K562 (cell line): ENCODE results near the gene THYN1. TPM values are rescaled to one million over a fixed set of nuclear protein-coding genes. Genes with fewer than 3 reads are reported as not detected.

Experiments
- ATAC-seq: fragments of 200-7000 bp; cut with Tn5 transposase; 3 replicates; pipeline ENCODE4 v1.9.1; 2020; ENCODE audit warnings: moderate library complexity
- BruUV-seq: library from RNA; stranded (reverse); fragments of 400-500 nt; replicated peaks from 2 replicates; lab custom pipeline; 2021; lab: Mats Ljungman, UMichigan
- CTCF ChIA-PET: fragments of 300-600 bp; formaldehyde crosslinking; extraction: SDS; loops from one replicate; lab custom pipeline; 2021; ENCODE audit warnings: low intra/inter-chr PET ratio; lab: Yijun Ruan, JAX
- POLR2A ChIA-PET: fragments of 300-600, 350-650 bp; sonication (Branson Sonifier 250); formaldehyde crosslinking; extraction: SDS; loops from one replicate; lab custom pipeline; 2021; ENCODE audit warnings: antibody characterized with exemption, inconsistent platforms; lab: Yijun Ruan, JAX
- DNase-seq, 4 experiments: peaks; one replicate each; pipeline versions ENCODE4 v3.0.0 to v3.0.0-alpha.2; 2011 to 2018; ENCODE audit warnings: low spot score in 3 of 4, mixed read lengths in 3 of 4; ENCODE audit errors: extremely low read depth in 1 of 4
- FAIRE-seq: peaks from 2 replicates; lab custom pipeline; 2011; peaks lifted over from hg19 to GRCh38; lab: Jason Lieb, UNC
- H2AFZ ChIP-seq: 2 replicates; pipeline ENCODE4 v1.6.0; 2011; ENCODE audit warnings: low read depth, low read length, control low read depth, inconsistent platforms
- H3K27ac ChIP-seq: fragments of 200-600 bp; 3 replicates; pipeline ENCODE4 v1.8.0; 2011; ENCODE audit warnings: low read depth, mild to moderate bottlenecking, control low read depth, inconsistent platforms, low read length, moderate library complexity, mixed read lengths; ENCODE audit errors: extremely low read depth
- H3K27me3 ChIP-seq, 2 experiments: fragments of 300-600 bp in 1 of 2; 2 replicates in 1 of 2; 3 replicates in 1 of 2; pipeline versions ENCODE4 v1.6.0 to v1.8.0; 2011; ENCODE audit warnings: inconsistent platforms in 2 of 2, low read length in 2 of 2, mild to moderate bottlenecking in 1 of 2, mixed read lengths in 1 of 2, moderate library complexity in 1 of 2; ENCODE audit not compliant: control insufficient read depth in 2 of 2, insufficient read depth in 2 of 2
- H3K36me3 ChIP-seq: fragments of 300-600 bp; 3 replicates; pipeline ENCODE4 v1.8.0; 2011; ENCODE audit warnings: mild to moderate bottlenecking, low read length, inconsistent platforms; ENCODE audit not compliant: control insufficient read depth, insufficient read depth
- H3K4me1 ChIP-seq, 2 experiments: fragments of 200-600 bp in 1 of 2; replicated peaks in 1 of 2; 2 replicates in 1 of 2; 3 replicates in 1 of 2; pipeline versions ENCODE4 v1.5.1 to v1.8.0; 2011; ENCODE audit warnings: inconsistent platforms in 2 of 2, low read length in 2 of 2, mild to moderate bottlenecking in 1 of 2, mixed read lengths in 1 of 2, moderate library complexity in 1 of 2; ENCODE audit not compliant: control insufficient read depth in 2 of 2, insufficient read depth in 2 of 2
- H3K4me2 ChIP-seq: 2 replicates; pipeline ENCODE4 v1.6.1; 2011; ENCODE audit warnings: low read length, control low read depth, inconsistent platforms, mixed read lengths; ENCODE audit not compliant: insufficient read depth
- H3K4me3 ChIP-seq: fragments of 200-600 bp; sonication (generic), shearing (Covaris generic); 2 replicates; pipeline ENCODE4 v1.5.1; 2016; ENCODE audit warnings: control low read depth, inconsistent platforms
- H3K79me2 ChIP-seq: fragments of 200-600 bp; 3 replicates; pipeline ENCODE4 v1.8.0; 2011; ENCODE audit warnings: low read length, inconsistent platforms; ENCODE audit not compliant: control insufficient read depth, insufficient read depth
- H3K9ac ChIP-seq, 2 experiments: 2 replicates each; pipeline versions ENCODE4 v1.6.0 to v1.6.1; 2011; ENCODE audit warnings: low read depth in 2 of 2, low read length in 2 of 2, control low read depth in 1 of 2, inconsistent platforms in 1 of 2, mild to moderate bottlenecking in 1 of 2, mixed read lengths in 1 of 2; ENCODE audit not compliant: insufficient read depth in 1 of 2
- H3K9me1 ChIP-seq: one replicate; pipeline ENCODE4 v1.6.0; 2011; ENCODE audit warnings: inconsistent platforms, mild to moderate bottlenecking, low read length, moderate library complexity; ENCODE audit not compliant: control insufficient read depth, insufficient read depth
- H3K9me3 ChIP-seq: replicated peaks from 2 replicates; pipeline ENCODE4 v1.5.1; 2011; ENCODE audit warnings: low read depth, low read length, inconsistent platforms; ENCODE audit not compliant: control insufficient read depth, insufficient read depth
- H4K20me1 ChIP-seq: replicated peaks from 2 replicates; pipeline ENCODE4 v1.6.1; 2011; ENCODE audit warnings: low read length, inconsistent platforms, mixed read lengths; ENCODE audit not compliant: control insufficient read depth, insufficient read depth
- ATF3 ChIP-seq, 2 experiments: fragments of 450-650 bp in 1 of 2; sonication (generic) in 1 of 2; formaldehyde crosslinking in 1 of 2; IDR thresholded peaks in 1 of 2; conservative IDR thresholded peaks in 1 of 2; 2 replicates each; pipeline versions ENCODE4 v1.6.1 to v1.8.1; 2016 to 2023; ENCODE audit warnings: mild to moderate bottlenecking in 2 of 2, moderate library complexity in 2 of 2, inconsistent platforms in 1 of 2, missing genetic modification reagents in 1 of 2
- BMI1 ChIP-seq: fragments of 150-350 bp; IDR thresholded peaks from 2 replicates; pipeline ENCODE4 v1.6.1; 2014; ENCODE audit warnings: low read length
- CTCF ChIP-seq, 3 experiments: IDR thresholded peaks in 2 of 3; conservative IDR thresholded peaks in 1 of 3; 2 replicates each; pipeline ENCODE4 v1.5.1; 2011 to 2012; ENCODE audit warnings: low read length in 3 of 3, mild to moderate bottlenecking in 3 of 3, control low read depth in 2 of 3, improper control_type of control experiment in 1 of 3, inconsistent platforms in 1 of 3, low read depth in 1 of 3, mixed read lengths in 1 of 3, moderate library complexity in 1 of 3; ENCODE audit not compliant: insufficient read depth in 2 of 3
- CXXC5 ChIP-seq: fragments of 250-450 bp; sonication (Bioruptor Pico); IDR thresholded peaks from 2 replicates; pipeline ENCODE4 v1.8.0; 2022; ENCODE audit warnings: inconsistent platforms, mild to moderate bottlenecking, moderate library complexity
- FOS ChIP-seq: IDR thresholded peaks from 3 replicates; pipeline ENCODE4 v1.6.1; 2011; ENCODE audit not compliant: insufficient read length; ENCODE audit errors: extremely low read depth
- FOXK2 ChIP-seq, 2 experiments: fragments of 450-650 bp; IDR thresholded peaks in 1 of 2; conservative IDR thresholded peaks in 1 of 2; 2 replicates each; pipeline ENCODE4 v1.6.1; 2016; ENCODE audit warnings: low read depth in 2 of 2, mild to moderate bottlenecking in 1 of 2
- HDAC3 ChIP-seq: fragments of 450-650 bp; IDR thresholded peaks from 2 replicates; pipeline ENCODE4 v1.6.1; 2018; ENCODE audit warnings: borderline replicate concordance, mild to moderate bottlenecking, moderate library complexity; ENCODE audit not compliant: partially characterized antibody
- KAT7 ChIP-seq: sonication (generic); formaldehyde crosslinking; IDR thresholded peaks from 2 replicates; pipeline ENCODE4 v1.8.0; 2022; ENCODE audit warnings: missing genetic modification reagents, mild to moderate bottlenecking, borderline replicate concordance
- KLF6 ChIP-seq: fragments of 250-450 bp; sonication (Bioruptor Pico); IDR thresholded peaks from 2 replicates; pipeline ENCODE4 v1.4.0; 2020; ENCODE audit warnings: mild to moderate bottlenecking, moderate library complexity, borderline replicate concordance
- PRMT5 ChIP-seq: sonication (generic); formaldehyde crosslinking; IDR thresholded peaks from 2 replicates; pipeline ENCODE4 v1.5.0; 2020; ENCODE audit warnings: missing genetic modification reagents
- ZBTB12 ChIP-seq: fragments of 250-450 bp; sonication (Bioruptor Pico); IDR thresholded peaks from 2 replicates; pipeline ENCODE4 v1.4.0; 2020
- WGBS: fragments of 100-300 bp; shearing (Covaris generic); methylation state at CpG from one replicate; pipeline ENCODE4 v1.1.6; 2016; ENCODE audit warnings: low coverage, mixed read lengths; ENCODE audit not compliant: insufficient coverage; ENCODE audit errors: missing lambda C conversion rate; 5-methylcytosine and 5-hydroxymethylcytosine counted together
- in situ Hi-C: fragments of 300-500 bp; cut with MboI; formaldehyde crosslinking; loops from 4 replicates; pipeline ENCODE4 v1.15.0; 2018; ENCODE audit warnings: inconsistent platforms, mixed read lengths
- intact Hi-C: fragments of 100-400 bp; cut with micrococcal nuclease; formaldehyde crosslinking; loops from 2 replicates; pipeline ENCODE4 v1.14.2; 2022
- polyA plus RNA-seq, 8 experiments: library from polyadenylated mRNA; depleted of rRNA in 4 of 8; stranded (reverse) in 5 of 8; unstranded in 3 of 8; fragments of >200 nt; fragmentation: Nextera tagmentation in 2 of 8; fragmentation: Illumina TruSeq in 1 of 8; extraction: Ambion mirVana in 2 of 8; extraction: Trizol in 1 of 8; gene quantifications; 2 replicates each; pipeline versions ENCODE4 v1.2.1 to v1.2.3, GENCODE V29; 2011 to 2014; ENCODE audit warnings: inconsistent platforms in 1 of 8, missing spikeins in 1 of 8
- total RNA-seq, 7 experiments: library from RNA; depleted of rRNA in 6 of 7; stranded (reverse); fragments of >200 nt in 6 of 7; fragmentation: Illumina TruSeq in 2 of 7; extraction: Trizol in 2 of 7; gene quantifications; 2 replicates each; pipeline versions ENCODE4 v1.2.1 to v1.2.3, GENCODE V29; 2011 to 2021; ENCODE audit warnings: low replicate concordance in 1 of 7

Gene THYN1
- total and polyA plus RNA-seq, 9 of the 15 experiments (the other 6 are each of a cell fraction or from before 2014, with no cell fraction given), result 54.9 to 279 (median 104) TPM

- no peak for TF ChIP-seq ZBTB12 (CRISPR knock-in tag)
- peak; percentile 42 to 68 (median 45); a peak in 5 of 6 replicates for TF ChIP-seq CTCF (IDR thresholded peaks at IDR 0.05 in 2 of 3, conservative IDR thresholded peaks at IDR 0.05 in 1 of 3; ENCODE audit: insufficient read depth in 2 of 3, low read depth in 1 of 3, low read length in 3 of 3)
- no peak for TF ChIP-seq KLF6 (CRISPR knock-in tag)
- TF ChIP-seq CXXC5 (CRISPR knock-in tag), result no peak
- no peak for TF ChIP-seq FOXK2 (conservative IDR thresholded peaks at IDR 0.05 in 1 of 2, IDR thresholded peaks at IDR 0.05 in 1 of 2; ENCODE audit: low read depth in 2 of 2)
- TF ChIP-seq KAT7 (CRISPR knock-in tag), result no peak
Measured at GRCh38 chr11:134207538-134208239, 45.5 kb downstream of the THYN1 start (continued).

- no peaks in the 10 kb centered on the region for H3K4me1 ChIP-seq
- TF ChIP-seq BMI1 (no peak), FOS (no peak), ATF3 (IDR thresholded peaks at IDR 0.05) (no peak), ATF3 (CRISPR knock-in tag; conservative IDR thresholded peaks at IDR 0.05) (no peak), HDAC3 (no peak), PRMT5 (CRISPR knock-in tag) (no peak), CTCF (IDR thresholded peaks at IDR 0.05 in 2 of 3, conservative IDR thresholded peaks at IDR 0.05 in 1 of 3; ENCODE audit: insufficient read depth in 2 of 3, low read depth in 1 of 3, low read length in 3 of 3) (no peak)
Measured at GRCh38 chr11:134206185-134206584, 47.0 kb downstream of the THYN1 start.

More at GRCh38 chr11:134206185-134206584, 47.0 kb downstream of the THYN1 start:
- H3K27me3 ChIP-seq, result no peaks in the 10 kb centered on the region
- BruUV-seq, result no TSS peak
- no peak overlapping the region for H3K4me2 ChIP-seq
- 83% methylated on average over 4 of the region's 5 CpGs for WGBS
- H3K9me3 ChIP-seq, result no peaks in the 10 kb centered on the region
- no peak for FAIRE-seq
- intact Hi-C loops (loop anchor here (2.0 kb wide), 2 partner anchors 39 to 47 kb away; partner anchors contain the start of genes ACAD8 and THYN1), in situ Hi-C loops (no loop called here)
- H3K79me2 ChIP-seq, result no peaks in the 10 kb centered on the region; the same call in 2 of the 3 replicates
- H4K20me1 ChIP-seq, result no peaks in the 10 kb centered on the region
- peaks cover 97% of the 10 kb centered on the region for H3K36me3 ChIP-seq
- POLR2A ChIA-PET, result no interaction called here
- H3K9me1 ChIP-seq, result no peaks in the 10 kb centered on the region
- H3K9ac ChIP-seq, result no peak overlapping the region
- H2AFZ ChIP-seq, result no peak overlapping the region
- H3K27ac ChIP-seq, result no peak overlapping the region
- ATAC-seq, result no peak
- CTCF ChIA-PET, result no interaction called here
- no peak for DNase-seq
- H3K4me3 ChIP-seq, result no peak overlapping the region
